Naive thymus-derived CD8-positive, alpha-beta T cell (primary cell): ENCODE measurements around the gene OOSP3. TPM values are rescaled to one million over a fixed set of nuclear protein-coding genes. Genes with fewer than 3 reads are reported as not detected.
"Not testable (repeated sequence)": the region's sequence is repeated elsewhere in the genome, so short reads cannot be mapped to it uniquely, and the experiment has no call there.

Source experiments
- ATAC-seq, 2 donors: fragments of 150-1000 bp; cut with Tn5 transposase in 1 of 2; sonication (Bioruptor Pico), chemical (Tn5 transposase) in 1 of 2; 1 replicate in 1 of 2; 2 replicates in 1 of 2; pipeline ENCODE4 v1.10.0; 2021; ENCODE audit warnings: mild to moderate bottlenecking in 2 of 2, moderate library complexity in 2 of 2
- POLR2A ChIA-PET: fragments of 350-600 bp; sonication (Branson Sonifier 250); formaldehyde crosslinking; loops from one replicate; lab custom pipeline; 2021; ENCODE audit warnings: antibody characterized with exemption; lab: Charles Lee
- DNase-seq, 10 donors: peaks; one replicate each; pipeline versions ENCODE4 v3.0.0 to v3.0.0-alpha.2; 2020 to 2022
- H3K27ac Mint-ChIP-seq, 10 donors: one replicate each; pipeline ENCODE4 v1.8.0; 2020 to 2022; ENCODE audit warnings: mild to moderate bottlenecking in 10 of 10, mixed read lengths in 10 of 10, moderate library complexity in 4 of 10, inconsistent platforms in 1 of 10
- H3K27me3 Mint-ChIP-seq, 5 donors: one replicate each; pipeline ENCODE4 v1.8.0; 2021 to 2022; ENCODE audit warnings: mixed read lengths in 5 of 5
- H3K36me3 Mint-ChIP-seq, 3 donors: one replicate each; pipeline ENCODE4 v1.8.0; 2020 to 2022; ENCODE audit warnings: mixed read lengths in 3 of 3, mild to moderate bottlenecking in 2 of 3, inconsistent platforms in 1 of 3
- H3K4me1 Mint-ChIP-seq, 4 donors: one replicate each; pipeline ENCODE4 v1.8.0; 2021 to 2022; ENCODE audit warnings: mixed read lengths in 4 of 4
- H3K4me3 Mint-ChIP-seq, 10 donors: one replicate each; pipeline ENCODE4 v1.8.0; 2020 to 2022; ENCODE audit warnings: mild to moderate bottlenecking in 10 of 10, mixed read lengths in 10 of 10, moderate library complexity in 6 of 10, inconsistent platforms in 1 of 10
- H3K9me3 Mint-ChIP-seq, 9 donors: one replicate each; pipeline ENCODE4 v1.8.0; 2020 to 2022; ENCODE audit warnings: mixed read lengths in 9 of 9, mild to moderate bottlenecking in 3 of 9, inconsistent platforms in 1 of 9, moderate library complexity in 1 of 9
- polyA plus RNA-seq, 3 donors: library from polyadenylated mRNA; unstranded; fragments of 300-500 nt; fragmentation: Illumina TruSeq; gene quantifications; one replicate each; pipeline ENCODE4 v1.2.3, GENCODE V29; 2021
- total RNA-seq, 8 experiments: library from RNA in 2 of 8; stranded (reverse) in 2 of 8; gene quantifications; one replicate each; pipeline ENCODE4 v1.2.3 and lab custom pipeline; 2021 to 2026

Gene OOSP3
- total and polyA plus RNA-seq, 5 experiments from 2014 or later, result 0.43 TPM; not detected in 4

- Mint-ChIP-seq H3K27me3 (peaks cover 4 to 11% (median 7%) of the 10 kb centered on the region in 5 donors), H3K4me1 (no peaks in the 10 kb centered on the region), H3K36me3 (peaks cover under 1 to 5% (median 4%) of the 10 kb centered on the region in 3 donors), H3K4me3 (no peak overlapping the region), H3K27ac (no peak overlapping the region), H3K9me3 (peaks cover under 1 to 31% (median 16%) of the 10 kb centered on the region in 9 donors)
- DNase-seq, result no peak
- no peak for ATAC-seq
- POLR2A ChIA-PET, result no interaction called here
Observed at GRCh38 chr11:59883597-59883996, 5.0 kb downstream of the OOSP3 start.

GRCh38 chr11:59887156-59887555, 8.6 kb downstream of the OOSP3 start:
- peaks cover 3 to 15% (median 9%) of the 10 kb centered on the region in 5 donors for H3K27me3 Mint-ChIP-seq
- H3K4me3 Mint-ChIP-seq, ATAC-seq, POLR2A ChIA-PET, H3K4me1 Mint-ChIP-seq, H3K27ac Mint-ChIP-seq, DNase-seq: not testable (repeated sequence)
- peaks cover 8 to 32% (median 8%) of the 10 kb centered on the region in 3 donors for H3K36me3 Mint-ChIP-seq
- H3K9me3 Mint-ChIP-seq, result peaks cover 13 to 63% (median 38%) of the 10 kb centered on the region in 9 donors

- H3K27ac Mint-ChIP-seq, result no peak overlapping the region
- no peaks in the 10 kb centered on the region for H3K4me1 Mint-ChIP-seq
- H3K27me3 Mint-ChIP-seq, result peaks cover 6 to 36% (median 13%) of the 10 kb centered on the region in 5 donors
- POLR2A ChIA-PET, result no interaction called here
- peaks cover 13 to 55% (median 33%) of the 10 kb centered on the region in 9 donors for H3K9me3 Mint-ChIP-seq
- ATAC-seq, result no peak
- peaks cover 8 to 36% (median 8%) of the 10 kb centered on the region in 3 donors for H3K36me3 Mint-ChIP-seq
- H3K4me3 Mint-ChIP-seq, result no peak overlapping the region
- no peak for DNase-seq
Observed at GRCh38 chr11:59891781-59892181, 13.2 kb downstream of the OOSP3 start.

- DNase-seq (no peak), ATAC-seq (no peak)
- Mint-ChIP-seq H3K4me1 (no peaks in the 10 kb centered on the region), H3K27ac (no peak overlapping the region), H3K36me3 (peaks cover 0 to 24% (median 0%) of the 10 kb centered on the region in 3 donors), H3K9me3 (peaks cover 2 to 28% (median 17%) of the 10 kb centered on the region in 9 donors), H3K4me3 (no peak overlapping the region), H3K27me3 (peaks cover 3 to 24% (median 10%) of the 10 kb centered on the region in 5 donors)
- POLR2A ChIA-PET, result no interaction called here
Observed at GRCh38 chr11:59894616-59895015, 16.0 kb downstream of the OOSP3 start.

- no peaks in the 10 kb centered on the region for H3K4me1 Mint-ChIP-seq
- H3K27me3 Mint-ChIP-seq, result peaks cover 2 to 21% (median 10%) of the 10 kb centered on the region in 5 donors
Observed at GRCh38 chr11:59898046-59898445, 19.5 kb downstream of the OOSP3 start.

GRCh38 chr11:59898650-59899049, 20.1 kb downstream of the OOSP3 start:
- H3K4me1 Mint-ChIP-seq, result no peaks in the 10 kb centered on the region
- DNase-seq, result no peak
- H3K4me3 Mint-ChIP-seq, result no peak overlapping the region
- no peak overlapping the region for H3K27ac Mint-ChIP-seq
- peaks cover 0 to 4% (median 0%) of the 10 kb centered on the region in 3 donors for H3K36me3 Mint-ChIP-seq
- ATAC-seq, result no peak
- POLR2A ChIA-PET, result no interaction called here
- peaks cover 0 to 6% (median 0%) of the 10 kb centered on the region in 9 donors for H3K9me3 Mint-ChIP-seq
- H3K27me3 Mint-ChIP-seq, result peaks cover 2 to 16% (median 8%) of the 10 kb centered on the region in 5 donors

More at GRCh38 chr11:59898046-59898445, 19.5 kb downstream of the OOSP3 start:
- POLR2A ChIA-PET, result no interaction called here
- no peak for DNase-seq
- Mint-ChIP-seq H3K4me3 (no peak overlapping the region), H3K9me3 (peaks cover 0 to 6% (median 0%) of the 10 kb centered on the region in 9 donors), H3K36me3 (peaks cover 0 to 4% (median 0%) of the 10 kb centered on the region in 3 donors), H3K27ac (no peak overlapping the region)
- ATAC-seq, result no peak

GRCh38 chr11:59899532-59899931, 20.9 kb downstream of the OOSP3 start:
- ATAC-seq, result no peak
- Mint-ChIP-seq H3K4me3 (no peak overlapping the region), H3K9me3 (peaks cover 0 to 6% (median 0%) of the 10 kb centered on the region in 9 donors), H3K27ac (no peak overlapping the region), H3K36me3 (peaks cover 0 to 4% (median 0%) of the 10 kb centered on the region in 3 donors), H3K27me3 (peaks cover 2 to 14% (median 7%) of the 10 kb centered on the region in 5 donors), H3K4me1 (no peaks in the 10 kb centered on the region)
- DNase-seq, result no peak
- POLR2A ChIA-PET, result no interaction called here

GRCh38 chr11:59900366-59901126, 22.0 kb downstream of the OOSP3 start:
- POLR2A ChIA-PET, result no interaction called here
- H3K4me3 Mint-ChIP-seq, result no peak overlapping the region
- ATAC-seq, result no peak
- H3K27me3 Mint-ChIP-seq, result peaks cover 0 to 8% (median 5%) of the 10 kb centered on the region in 5 donors
- H3K27ac Mint-ChIP-seq, result no peak overlapping the region
- peaks cover 0 to 6% (median 1%) of the 10 kb centered on the region in 9 donors for H3K9me3 Mint-ChIP-seq
- no peaks in the 10 kb centered on the region for H3K4me1 Mint-ChIP-seq
- no peak for DNase-seq
- peaks cover 0 to 4% (median 0%) of the 10 kb centered on the region in 3 donors for H3K36me3 Mint-ChIP-seq

- Mint-ChIP-seq H3K4me3 (no peak overlapping the region), H3K4me1 (no peaks in the 10 kb centered on the region), H3K27ac (no peak overlapping the region), H3K27me3 (peaks cover 0 to 9% (median under 1%) of the 10 kb centered on the region in 5 donors), H3K9me3 (peaks cover 0 to 12% (median 2%) of the 10 kb centered on the region in 9 donors), H3K36me3 (peaks cover 0 to 4% (median 0%) of the 10 kb centered on the region in 3 donors)
- POLR2A ChIA-PET, result interaction anchor here (0.6 kb wide), 1 partner anchor 58 kb away, joined by 3 read pairs; no protein-coding TSS in a partner anchor
- DNase-seq, result no peak
- ATAC-seq, result no peak
Observed at GRCh38 chr11:59901306-59901705, 22.7 kb downstream of the OOSP3 start.

GRCh38 chr11:59903569-59903968, 25.0 kb downstream of the OOSP3 start:
- H3K4me3 Mint-ChIP-seq, H3K4me1 Mint-ChIP-seq, H3K27ac Mint-ChIP-seq, H3K36me3 Mint-ChIP-seq, POLR2A ChIA-PET, ATAC-seq, DNase-seq: not testable (repeated sequence)
- Mint-ChIP-seq H3K27me3 (peaks cover 0 to 17% (median 3%) of the 10 kb centered on the region in 5 donors), H3K9me3 (peaks cover 0 to 15% (median 6%) of the 10 kb centered on the region in 9 donors)

- no peaks in the 10 kb centered on the region for H3K4me1 Mint-ChIP-seq
- peaks cover 11 to 60% (median 38%) of the 10 kb centered on the region in 9 donors for H3K9me3 Mint-ChIP-seq
- POLR2A ChIA-PET, result no interaction called here
- no peak for DNase-seq
- peaks cover 0 to 32% (median 14%) of the 10 kb centered on the region in 3 donors for H3K36me3 Mint-ChIP-seq
- no peak overlapping the region for H3K4me3 Mint-ChIP-seq
- no peak for ATAC-seq
- peaks cover 4 to 13% (median 5%) of the 10 kb centered on the region in 5 donors for H3K27me3 Mint-ChIP-seq
- no peak overlapping the region for H3K27ac Mint-ChIP-seq
Observed at GRCh38 chr11:59918480-59918879, 39.9 kb downstream of the OOSP3 start.

- Mint-ChIP-seq H3K4me1 (no peaks in the 10 kb centered on the region), H3K27ac (no peak overlapping the region), H3K4me3 (no peak overlapping the region), H3K27me3 (peaks cover under 1 to 10% (median 4%) of the 10 kb centered on the region in 5 donors), H3K9me3 (peaks cover 11 to 66% (median 40%) of the 10 kb centered on the region in 9 donors), H3K36me3 (peaks cover 0 to 32% (median 14%) of the 10 kb centered on the region in 3 donors)
- POLR2A ChIA-PET, result no interaction called here
- DNase-seq, result peak in 1 of 10 donors; percentile 11
- ATAC-seq, result no peak
Observed at GRCh38 chr11:59918987-59919589, 40.5 kb downstream of the OOSP3 start.
